ENCODE measurements around the gene LRRC34. TPM values are rescaled to one million over a fixed set of nuclear protein-coding genes. Genes with fewer than 3 reads are reported as not detected.

LRRC34 gene, protein sequence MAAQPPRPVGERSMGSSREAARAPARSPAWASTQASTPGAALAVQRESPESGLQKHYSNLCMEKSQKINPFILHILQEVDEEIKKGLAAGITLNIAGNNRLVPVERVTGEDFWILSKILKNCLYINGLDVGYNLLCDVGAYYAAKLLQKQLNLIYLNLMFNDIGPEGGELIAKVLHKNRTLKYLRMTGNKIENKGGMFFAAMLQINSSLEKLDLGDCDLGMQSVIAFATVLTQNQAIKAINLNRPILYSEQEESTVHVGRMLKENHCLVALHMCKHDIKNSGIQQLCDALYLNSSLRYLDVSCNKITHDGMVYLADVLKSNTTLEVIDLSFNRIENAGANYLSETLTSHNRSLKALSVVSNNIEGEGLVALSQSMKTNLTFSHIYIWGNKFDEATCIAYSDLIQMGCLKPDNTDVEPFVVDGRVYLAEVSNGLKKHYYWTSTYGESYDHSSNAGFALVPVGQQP
- total RNA-seq (2022; extraction: Qiagen RNA extraction; ENCODE audit: low read depth): not detected in 5 replicates

DNA sequence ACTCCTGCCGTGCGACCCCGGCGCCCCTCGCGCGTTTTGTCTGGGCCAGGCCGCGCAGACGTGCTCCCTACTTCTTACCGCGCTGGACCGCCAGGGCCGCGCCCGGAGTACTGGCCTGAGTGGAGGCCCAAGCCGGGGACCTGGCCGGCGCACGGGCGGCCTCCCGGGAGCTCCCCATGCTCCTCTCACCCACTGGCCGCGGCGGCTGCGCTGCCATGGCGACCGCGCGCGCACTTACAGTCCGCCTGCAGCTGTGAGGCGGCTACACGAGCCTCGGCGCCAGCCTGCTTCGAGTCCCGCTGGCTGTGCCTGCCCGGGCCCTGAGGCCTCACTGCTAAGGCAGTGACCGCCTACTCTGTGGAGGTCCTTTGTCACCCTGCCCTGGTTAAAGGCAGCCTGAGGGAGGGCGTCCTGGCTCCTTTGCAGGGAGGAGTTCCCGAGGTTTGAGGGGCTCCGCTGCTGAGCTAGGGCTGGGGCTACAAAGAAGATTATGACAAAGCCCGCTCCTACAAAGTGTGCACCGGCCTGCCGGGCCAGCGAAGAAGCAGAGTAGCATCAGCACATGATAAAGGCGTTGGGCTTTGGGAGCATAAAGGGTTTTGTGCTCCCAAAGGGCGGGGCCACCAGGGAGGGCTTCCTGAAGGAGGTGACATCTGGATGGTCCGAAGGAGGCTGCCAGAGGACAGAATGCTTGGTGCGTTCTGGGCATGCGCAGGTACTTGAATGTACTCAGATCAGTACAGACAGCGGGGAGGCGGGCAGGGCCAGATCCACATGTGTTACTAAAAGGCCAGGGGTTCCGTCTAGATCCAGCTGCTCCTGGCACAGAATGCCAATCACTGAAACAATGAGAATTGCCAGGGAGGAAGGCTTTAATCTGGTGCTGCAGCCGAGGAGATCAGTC, at the start of gene LRRC34, which contains the start of gene LRRIQ4:
TSS of gene LRRC34 (minus strand) at position 573 of the 904 bp plus-strand sequence. CDS start at position 217, 356 bp downstream.
TSS of gene LRRIQ4 (plus strand) at position 539 of the 904 bp plus-strand sequence. CDS start 9,052 bp downstream, outside the sequence.

DNA sequence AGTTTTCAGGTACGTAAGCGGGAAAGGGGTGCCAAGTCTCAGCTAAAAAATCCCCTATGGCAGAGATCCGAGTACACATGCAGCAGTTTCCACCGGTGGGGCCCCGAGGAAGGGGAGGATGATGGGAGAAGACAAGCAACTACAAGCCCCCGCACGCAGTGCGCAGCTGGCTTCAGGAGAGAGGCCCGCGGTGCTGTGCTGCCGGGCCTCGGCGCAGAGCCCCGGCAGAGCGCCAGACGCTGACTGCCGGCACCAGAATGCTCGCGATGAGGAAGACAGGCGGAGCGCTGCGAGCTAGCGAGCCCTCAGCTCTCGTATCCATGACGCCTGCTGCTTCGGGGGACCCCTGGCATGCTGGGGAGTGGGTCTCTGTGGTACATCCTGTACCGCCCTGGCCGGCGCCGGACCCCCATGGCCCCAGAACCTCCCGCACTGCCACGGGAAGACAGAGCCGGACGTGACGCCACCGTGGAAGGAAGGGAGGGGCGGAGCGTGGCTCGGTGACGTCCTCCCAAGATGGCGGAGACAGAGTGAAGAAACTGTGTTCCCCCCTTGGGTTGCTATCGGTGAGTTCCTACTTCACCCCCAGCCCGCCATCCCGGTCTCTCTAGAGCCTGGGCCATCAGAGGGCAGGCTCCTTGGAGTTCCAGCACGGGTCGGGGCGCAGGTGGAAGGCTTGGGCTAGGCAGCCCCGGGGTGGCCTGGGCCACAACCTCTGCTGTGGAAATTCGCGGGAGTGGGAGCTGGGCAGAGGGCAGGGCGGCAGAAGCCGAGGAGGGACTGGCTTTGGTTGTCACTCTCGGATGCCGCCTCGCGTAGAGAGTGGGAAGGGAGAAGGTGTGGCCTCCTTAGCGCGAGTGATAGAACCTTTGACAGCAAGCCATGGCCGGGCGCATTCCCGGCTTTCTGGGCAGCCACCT, 39.5 kb downstream of the LRRC34 start, which contains the start of gene MYNN:
TSS of gene MYNN (plus strand) at position 500 of the 920 bp plus-strand sequence. CDS start 900 bp downstream, outside the sequence.

DNA sequence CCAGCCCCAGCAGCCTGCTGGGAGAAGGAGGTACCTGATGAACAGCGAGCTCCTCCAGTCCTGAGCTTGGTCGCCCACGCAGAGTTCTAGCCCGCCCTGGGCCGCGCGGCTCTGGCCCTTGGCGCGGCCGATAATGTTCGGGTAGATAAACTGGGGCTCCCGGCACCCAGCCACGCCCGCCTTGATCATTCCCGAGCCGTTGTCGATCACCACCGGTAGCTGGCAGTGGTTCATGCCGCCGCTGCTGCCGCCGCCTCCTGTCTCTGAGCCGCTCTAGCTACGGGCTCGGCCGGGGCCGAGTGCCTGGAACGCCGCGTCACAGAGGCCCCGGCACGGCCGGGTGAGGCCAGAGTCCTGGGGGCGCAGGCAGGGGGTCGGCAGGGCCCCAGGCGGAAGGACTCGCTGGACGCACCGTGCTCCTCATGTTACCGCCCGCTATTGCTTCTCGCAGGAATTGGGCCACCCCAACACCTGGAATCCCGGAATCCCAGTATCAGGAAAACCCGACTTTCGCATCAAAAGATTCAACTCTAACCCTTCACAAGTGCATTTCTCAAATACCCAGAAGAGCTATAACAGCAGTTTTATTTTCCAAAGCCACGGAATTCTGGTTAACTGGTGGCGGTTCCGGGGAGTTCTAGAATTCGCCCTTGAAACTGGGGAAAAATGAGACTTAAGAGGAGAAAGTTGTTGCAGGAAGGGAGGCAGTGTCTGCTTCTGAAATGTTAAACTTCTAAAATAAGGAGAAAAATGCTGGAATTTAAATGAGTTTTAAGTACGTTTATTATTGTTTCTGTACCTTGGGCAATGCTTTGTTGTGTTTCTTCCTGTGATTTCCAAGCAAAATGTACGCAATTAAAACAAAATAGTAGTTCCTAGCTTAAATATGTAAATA, 43.2 kb downstream of the LRRC34 start, which contains the start of gene ACTRT3:
TSS of gene ACTRT3 (minus strand) at position 275 of the 895 bp plus-strand sequence. CDS start at position 234, 41 bp downstream.

DNA sequence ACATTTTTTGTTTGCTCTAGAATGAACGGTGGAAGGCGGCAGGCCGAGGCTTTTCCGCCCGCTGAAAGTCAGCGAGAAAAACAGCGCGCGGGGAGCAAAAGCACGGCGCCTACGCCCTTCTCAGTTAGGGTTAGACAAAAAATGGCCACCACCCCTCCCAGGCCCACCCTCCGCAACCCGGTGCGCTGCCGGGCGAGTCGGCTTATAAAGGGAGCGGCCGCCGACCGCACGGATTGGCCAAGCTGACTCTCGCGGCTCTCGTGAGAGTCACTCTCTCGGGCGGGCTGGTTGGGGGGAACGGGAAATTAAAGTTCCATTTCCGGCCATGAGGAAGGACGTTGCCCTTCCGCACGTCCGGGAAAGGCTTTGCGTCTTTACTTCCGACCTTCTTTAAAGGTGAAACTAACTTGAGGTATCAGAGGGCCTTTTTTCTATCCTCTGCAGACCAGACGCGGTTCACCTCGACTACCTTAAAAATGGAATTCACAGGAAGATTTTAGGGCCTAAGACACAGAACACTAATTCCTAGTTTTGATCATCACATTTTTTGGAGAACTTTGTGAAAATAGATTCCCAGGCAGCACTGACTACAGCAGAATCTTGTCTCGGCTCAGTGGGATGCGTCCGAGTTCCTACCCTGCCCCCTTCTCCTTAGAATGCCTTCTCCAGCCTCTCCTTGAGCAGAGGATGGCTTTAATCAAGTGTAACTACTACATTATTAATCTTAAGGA, 47.7 kb downstream of the LRRC34 start, which contains the start of gene TERC:
TSS of gene TERC (minus strand) at position 179 of the 731 bp plus-strand sequence.

Other genes with a start within 250 kb of the LRRC34 start
- gene MECOM, start 149.2 kb downstream of the LRRC34 start, total RNA-seq (2022; extraction: Qiagen RNA extraction; ENCODE audit: low read depth): 0.02 to 0.12 TPM in 2 of 5 replicates, not detected in the others
- gene TERC, start 47.8 kb downstream of the LRRC34 start, total RNA-seq (2022; extraction: Qiagen RNA extraction; ENCODE audit: low read depth): 0.44 TPM in 1 of 5 replicates, not detected in the others
- 2.5 to 3.2 TPM (median 2.8 TPM) in 5 replicates for gene ACTRT3, start 43.3 kb downstream of the LRRC34 start, total RNA-seq (2022; extraction: Qiagen RNA extraction; ENCODE audit: low read depth)
- 7.5 to 10.3 TPM (median 9.3 TPM) in 5 replicates for gene MYNN, start 39.5 kb downstream of the LRRC34 start, total RNA-seq (2022; extraction: Qiagen RNA extraction; ENCODE audit: low read depth)
- gene LRRIQ4, start within 50 bp of the LRRC34 start, total RNA-seq (2022; extraction: Qiagen RNA extraction; ENCODE audit: low read depth): not detected in 5 replicates
- not detected in 5 replicates for gene LRRC31, start 57.0 kb upstream of the LRRC34 start, total RNA-seq (2022; extraction: Qiagen RNA extraction; ENCODE audit: low read depth)
- not detected in 5 replicates for gene SAMD7, start 98.7 kb upstream of the LRRC34 start, total RNA-seq (2022; extraction: Qiagen RNA extraction; ENCODE audit: low read depth)
- gene SEC62, start 153.9 kb upstream of the LRRC34 start, total RNA-seq (2022; extraction: Qiagen RNA extraction; ENCODE audit: low read depth): 78.8 to 164 TPM (median 91.3 TPM) in 5 replicates
- gene GPR160, start 225.1 kb upstream of the LRRC34 start, total RNA-seq (2022; extraction: Qiagen RNA extraction; ENCODE audit: low read depth): 0.73 to 2.2 TPM (median 2.0 TPM) in 5 replicates

All from A549 treated with RU486 at 1 μM for 4 hours (cell line).